HFFc6 (cell line): ENCODE measurements around the gene RTN4RL2. TPM values are rescaled to one million over a fixed set of nuclear protein-coding genes. Genes with fewer than 3 reads are reported as not detected.

Experiments
- DNase-seq: peaks from one replicate; pipeline ENCODE4 v3.0.0-alpha.2; 2018
- H3K27ac Mint-ChIP-seq: 2 replicates; pipeline ENCODE4 v1.8.0; 2020; ENCODE audit warnings: mild to moderate bottlenecking, mixed read lengths
- H3K27me3 Mint-ChIP-seq: 2 replicates; pipeline ENCODE4 v1.8.0; 2021; ENCODE audit warnings: mild to moderate bottlenecking, moderate library complexity, mixed read lengths; ENCODE audit not compliant: insufficient read depth
- H3K36me3 Mint-ChIP-seq: 2 replicates; pipeline ENCODE4 v1.8.0; 2021; ENCODE audit warnings: low read depth, mixed read lengths
- H3K4me1 Mint-ChIP-seq: 2 replicates; pipeline ENCODE4 v1.8.0; 2020; ENCODE audit warnings: low read depth, mixed read lengths
- H3K4me3 Mint-ChIP-seq: 2 replicates; pipeline ENCODE4 v1.8.0; 2020; ENCODE audit warnings: mild to moderate bottlenecking, moderate library complexity, mixed read lengths
- H3K9me3 Mint-ChIP-seq: 2 replicates; pipeline ENCODE4 v1.8.0; 2020; ENCODE audit warnings: mild to moderate bottlenecking, mixed read lengths
- total RNA-seq, 6 experiments: library from RNA; stranded (reverse); fragmentation: NEBNext Ultra II Directional; extraction: Animal tissue kit (Norgen Biotek cat#: 25700); gene quantifications; 2 replicates in 1 of 6; 3 replicates in 5 of 6; pipeline ENCODE4 v1.2.3, GENCODE V29; 2021
- TF ChIP-seq, protein P1 (sequence below): fragments of 200-600 bp; sonication (generic); IDR thresholded peaks from 2 replicates; pipeline ENCODE4 v1.5.0; 2021; ENCODE audit warnings: antibody characterized with exemption, mild to moderate bottlenecking

RTN4RL2 gene
- total RNA-seq, 6 experiments from 2014 or later, result 0.09 to 0.66 (median 0.35) TPM

DNA sequence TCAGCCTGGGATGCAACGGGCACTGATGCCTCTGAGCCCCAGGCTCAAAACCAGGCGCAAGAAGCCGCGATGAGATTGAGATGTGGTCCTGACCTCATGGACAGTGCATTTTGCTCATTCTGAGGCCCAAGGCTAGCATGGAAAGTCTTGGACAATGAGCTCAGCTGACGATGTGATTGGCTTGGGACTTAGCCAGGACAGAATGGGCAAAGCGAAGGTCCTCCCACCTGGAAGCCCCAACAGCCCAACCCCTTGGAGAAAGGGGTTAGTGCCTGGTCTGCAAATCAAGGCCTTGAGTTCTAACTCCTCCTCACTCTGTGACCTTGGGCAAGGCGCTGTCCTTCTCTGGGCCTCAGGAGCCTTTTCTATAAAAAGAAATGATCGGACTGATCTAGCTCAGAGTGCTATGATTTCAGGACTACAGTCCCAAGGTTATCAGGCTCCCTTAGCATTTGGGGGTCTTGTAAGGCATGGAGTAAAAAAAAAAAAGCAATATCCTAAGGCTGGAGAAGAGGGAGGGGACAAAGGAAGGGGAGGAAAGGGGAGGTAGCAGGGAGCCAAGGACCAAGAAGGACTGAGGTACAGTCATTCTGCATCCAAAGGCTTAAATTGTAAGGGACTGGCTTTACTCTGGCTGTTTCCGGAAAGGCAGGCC lies 36.1 kb upstream of the RTN4RL2 start:
- H3K4me3 Mint-ChIP-seq, result peak overlapping the region; percentile 48; the same call in 1 of the 2 replicates
- DNase-seq, result no peak
- peak overlapping the region; percentile 63 for H3K27ac Mint-ChIP-seq
- no peaks in the 10 kb centered on the region; the same call in 1 of the 2 replicates for H3K36me3 Mint-ChIP-seq
- peaks cover 38% of the 10 kb centered on the region for H3K4me1 Mint-ChIP-seq
- H3K9me3 Mint-ChIP-seq, result no peaks in the 10 kb centered on the region
- TF ChIP-seq, protein P1, sequence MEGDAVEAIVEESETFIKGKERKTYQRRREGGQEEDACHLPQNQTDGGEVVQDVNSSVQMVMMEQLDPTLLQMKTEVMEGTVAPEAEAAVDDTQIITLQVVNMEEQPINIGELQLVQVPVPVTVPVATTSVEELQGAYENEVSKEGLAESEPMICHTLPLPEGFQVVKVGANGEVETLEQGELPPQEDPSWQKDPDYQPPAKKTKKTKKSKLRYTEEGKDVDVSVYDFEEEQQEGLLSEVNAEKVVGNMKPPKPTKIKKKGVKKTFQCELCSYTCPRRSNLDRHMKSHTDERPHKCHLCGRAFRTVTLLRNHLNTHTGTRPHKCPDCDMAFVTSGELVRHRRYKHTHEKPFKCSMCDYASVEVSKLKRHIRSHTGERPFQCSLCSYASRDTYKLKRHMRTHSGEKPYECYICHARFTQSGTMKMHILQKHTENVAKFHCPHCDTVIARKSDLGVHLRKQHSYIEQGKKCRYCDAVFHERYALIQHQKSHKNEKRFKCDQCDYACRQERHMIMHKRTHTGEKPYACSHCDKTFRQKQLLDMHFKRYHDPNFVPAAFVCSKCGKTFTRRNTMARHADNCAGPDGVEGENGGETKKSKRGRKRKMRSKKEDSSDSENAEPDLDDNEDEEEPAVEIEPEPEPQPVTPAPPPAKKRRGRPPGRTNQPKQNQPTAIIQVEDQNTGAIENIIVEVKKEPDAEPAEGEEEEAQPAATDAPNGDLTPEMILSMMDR, result no peak
- peaks cover 18% of the 10 kb centered on the region for H3K27me3 Mint-ChIP-seq

DNA sequence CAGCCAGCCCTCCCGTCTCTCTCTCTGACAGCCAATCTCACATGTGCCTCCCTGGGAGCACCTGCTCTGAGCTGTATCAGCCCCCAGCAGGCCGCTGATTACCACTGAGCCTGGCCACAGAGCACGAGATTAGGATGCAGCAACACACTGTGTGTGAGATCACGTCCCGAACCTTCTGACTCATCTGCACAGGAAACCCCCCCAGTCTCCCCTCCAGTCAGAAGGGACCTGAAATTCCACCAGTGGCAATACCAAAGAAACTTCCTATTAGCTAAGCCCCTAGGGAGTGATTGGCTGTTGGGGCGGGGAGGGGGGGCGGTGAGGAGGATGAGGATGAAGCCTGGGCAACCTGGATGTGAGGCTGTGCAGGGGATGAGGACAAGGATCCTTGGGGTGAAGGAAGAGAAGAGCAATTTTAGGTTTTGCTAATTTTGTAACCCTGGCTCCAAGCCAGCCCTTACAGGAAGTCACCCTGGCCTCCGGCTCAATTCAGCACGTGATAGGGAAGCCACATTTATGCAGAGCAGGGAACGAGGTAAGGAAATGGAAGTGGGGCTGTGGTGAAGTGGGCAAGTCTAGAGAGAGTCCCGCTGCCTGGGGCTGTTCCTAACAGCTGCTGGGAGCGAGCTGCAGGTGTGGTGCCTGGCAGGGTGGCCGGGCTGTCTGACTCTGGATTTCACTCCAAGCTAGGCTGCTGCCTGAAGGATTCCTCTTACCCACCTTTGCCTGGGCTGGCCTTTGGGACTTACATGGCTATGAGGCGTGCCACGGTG lies 35.4 kb upstream of the RTN4RL2 start:
- no peaks in the 10 kb centered on the region for H3K9me3 Mint-ChIP-seq
- H3K36me3 Mint-ChIP-seq, result no peaks in the 10 kb centered on the region; the same call in 1 of the 2 replicates
- peak; percentile 62 for DNase-seq
- peak overlapping the region; percentile 63 for H3K27ac Mint-ChIP-seq
- peak overlapping the region; percentile 48; the same call in 1 of the 2 replicates for H3K4me3 Mint-ChIP-seq
- H3K27me3 Mint-ChIP-seq, result peaks cover 15% of the 10 kb centered on the region
- TF ChIP-seq, protein P1, result no peak
- peaks cover 38% of the 10 kb centered on the region for H3K4me1 Mint-ChIP-seq

DNA sequence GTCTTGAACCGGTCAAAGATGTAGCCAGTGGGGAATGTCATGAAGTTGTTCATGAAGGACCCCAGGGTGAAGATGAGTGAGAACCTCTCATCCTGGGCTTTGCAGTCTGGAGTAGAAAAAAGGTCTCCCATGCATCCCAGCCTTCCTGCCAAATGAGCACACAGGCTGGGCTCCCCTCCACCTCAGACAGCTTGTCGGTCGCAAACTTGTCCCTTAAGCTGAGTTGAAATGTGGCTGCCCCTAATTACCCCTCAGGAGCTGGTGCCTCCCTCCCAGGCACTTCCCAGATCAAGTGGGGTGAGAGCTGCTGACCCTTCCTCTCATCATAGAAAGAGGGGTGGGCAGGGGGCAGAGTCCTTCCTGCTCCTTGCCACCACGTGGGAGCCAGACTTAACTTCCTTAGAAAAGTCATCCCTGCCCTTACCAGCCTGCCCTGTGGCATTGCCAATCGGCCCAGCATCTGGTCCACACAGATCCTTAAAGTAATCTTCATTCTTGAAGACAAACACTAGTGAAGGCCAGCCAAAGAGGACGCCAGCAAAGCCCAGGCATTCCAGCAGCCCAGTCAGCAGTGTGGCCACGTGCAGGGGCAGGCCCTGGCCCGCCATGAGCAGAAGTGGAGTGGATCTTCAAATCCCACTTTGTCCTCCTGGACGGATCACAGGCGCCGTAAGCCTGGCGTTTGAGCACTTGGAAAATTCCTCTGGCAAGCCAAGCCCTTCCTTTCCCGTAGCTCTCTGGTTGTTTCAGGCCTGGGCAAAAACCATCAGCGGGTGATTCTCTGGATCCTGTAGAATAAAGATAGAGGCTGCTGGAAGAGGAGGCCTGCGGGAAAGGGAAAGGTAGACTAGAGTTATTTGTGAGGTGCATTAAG lies 34.5 kb upstream of the RTN4RL2 start:
- peak overlapping the region; percentile 68 for H3K27ac Mint-ChIP-seq
- H3K9me3 Mint-ChIP-seq, result no peaks in the 10 kb centered on the region
- peaks cover 8% of the 10 kb centered on the region for H3K27me3 Mint-ChIP-seq
- H3K4me1 Mint-ChIP-seq, result peaks cover 38% of the 10 kb centered on the region
- peak overlapping the region; percentile 85; the same call in 1 of the 2 replicates for H3K4me3 Mint-ChIP-seq
- TF ChIP-seq, protein P1, result no peak
- no peaks in the 10 kb centered on the region; the same call in 1 of the 2 replicates for H3K36me3 Mint-ChIP-seq
- DNase-seq, result no peak

DNA sequence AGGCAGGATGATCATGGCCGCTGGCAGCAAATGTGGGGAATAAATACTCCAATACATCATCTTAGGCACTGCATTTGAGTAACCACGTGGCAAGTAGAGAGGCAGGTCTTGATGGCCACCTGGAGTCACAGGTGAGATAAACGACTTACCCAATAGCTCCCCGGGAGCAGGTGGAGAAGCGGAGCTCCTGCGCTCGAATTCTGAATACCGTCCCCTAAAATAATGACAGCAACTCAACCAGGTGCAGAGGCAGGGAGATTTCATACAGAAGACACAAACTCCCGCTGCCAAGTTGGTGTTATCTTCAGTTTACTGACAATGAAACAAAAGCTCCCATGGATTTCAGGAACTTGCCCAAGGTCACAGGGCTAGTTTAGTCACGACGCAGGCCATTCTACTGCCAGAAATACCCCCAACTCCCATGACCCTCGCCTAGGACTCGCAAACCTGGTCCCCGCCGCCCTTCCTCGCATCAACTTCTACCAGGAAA lies 33.8 kb upstream of the RTN4RL2 start:
- peaks cover 38% of the 10 kb centered on the region for H3K4me1 Mint-ChIP-seq
- H3K36me3 Mint-ChIP-seq, result no peaks in the 10 kb centered on the region
- H3K4me3 Mint-ChIP-seq, result peak overlapping the region; percentile 85
- TF ChIP-seq, protein P1, result no peak
- no peak for DNase-seq
- H3K9me3 Mint-ChIP-seq, result no peaks in the 10 kb centered on the region
- H3K27me3 Mint-ChIP-seq, result peaks cover 10% of the 10 kb centered on the region
- peak overlapping the region; percentile 68 for H3K27ac Mint-ChIP-seq
